Myocyte (in vitro differentiated cells): ENCODE results near the gene SUGP2. TPM values are rescaled to one million over a fixed set of nuclear protein-coding genes. Genes with fewer than 3 reads are reported as not detected.

Source experiments
- DNase-seq: peaks from one replicate; pipeline ENCODE4 v3.0.0-alpha.2; 2012; ENCODE audit warnings: low read depth
- total RNA-seq: library from RNA; depleted of rRNA; stranded (reverse); fragments of >200 nt; gene quantifications from 2 replicates; pipeline ENCODE4 v1.2.3, GENCODE V29; 2014

Gene SUGP2
- total RNA-seq, 1 donor from 2014 or later: 90.9 TPM

GRCh38 chr19:19059837-19060611, 26.7 kb upstream of the SUGP2 start:
- DNase-seq: no peak

- no peak for DNase-seq
These were observed 25.9 kb upstream of the SUGP2 start for GRCh38 chr19:19059018-19059836.

GRCh38 chr19:19057720-19058119, 24.4 kb upstream of the SUGP2 start:
- DNase-seq: no peak

- DNase-seq: no peak
These were observed 24.0 kb upstream of the SUGP2 start for GRCh38 chr19:19057317-19057716.

GRCh38 chr19:19056636-19057275, 23.4 kb upstream of the SUGP2 start:
- DNase-seq: peak; percentile 89

- DNase-seq: no peak
These were observed 22.4 kb upstream of the SUGP2 start for GRCh38 chr19:19055701-19056100.

- DNase-seq: no peak
These were observed 21.7 kb upstream of the SUGP2 start for GRCh38 chr19:19054939-19055440.

- DNase-seq: no peak
These were observed 21.1 kb upstream of the SUGP2 start for GRCh38 chr19:19054315-19054938.

GRCh38 chr19:19053508-19054314, 20.4 kb upstream of the SUGP2 start:
- DNase-seq: peak; percentile 65

- no peak for DNase-seq
These were observed 19.6 kb upstream of the SUGP2 start for GRCh38 chr19:19052921-19053320.

GRCh38 chr19:19051478-19052213, 18.3 kb upstream of the SUGP2 start:
- DNase-seq: no peak

- DNase-seq: peak; percentile 69
These were observed 17.4 kb upstream of the SUGP2 start for GRCh38 chr19:19050731-19051130.

GRCh38 chr19:19050104-19050503, 16.8 kb upstream of the SUGP2 start:
- no peak for DNase-seq

GRCh38 chr19:19049406-19049805, 16.1 kb upstream of the SUGP2 start:
- no peak for DNase-seq

GRCh38 chr19:19043881-19044280, 10.6 kb upstream of the SUGP2 start:
- DNase-seq: no peak

- no peak for DNase-seq
These were observed 10.2 kb upstream of the SUGP2 start for GRCh38 chr19:19043481-19043880.

GRCh38 chr19:19042732-19043280, 9.5 kb upstream of the SUGP2 start:
- no peak for DNase-seq

GRCh38 chr19:19040417-19040816, 7.1 kb upstream of the SUGP2 start:
- DNase-seq: peak; percentile 30

GRCh38 chr19:19039901-19040300, 6.6 kb upstream of the SUGP2 start:
- DNase-seq: no peak
